ENCODE results near the gene PLEKHG5.

The PLEKHG5 gene

GRCh38 chr1:6502000-6502891 is 10.8 kb upstream of the PLEKHG5 start:
- no peak for DNase-seq (ENCODE audit: extremely low read depth, insufficient read length)
- no peaks in the 10 kb centered on the region for H3K36me3 ChIP-seq (ENCODE audit: control insufficient read depth, insufficient read depth, low read length)
- H3K27me3 ChIP-seq (replicated peaks; ENCODE audit: control insufficient read depth, insufficient read depth, low read length), result no peaks in the 10 kb centered on the region; the same call in 1 of the 2 replicates
- H3K4me3 ChIP-seq (replicated peaks; ENCODE audit: low read depth, low read length), result no peak overlapping the region
- no peak for TF ChIP-seq CTCF (IDR thresholded peaks at IDR 0.05; ENCODE audit: insufficient read depth, low read length, poor library complexity, severe bottlenecking)

- DNase-seq (ENCODE audit: extremely low read depth, insufficient read length), result no peak
- Histone ChIP-seq H3K27me3 (replicated peaks; ENCODE audit: control insufficient read depth, insufficient read depth, low read length) (no peaks in the 10 kb centered on the region; the same call in 1 of the 2 replicates), H3K4me3 (replicated peaks; ENCODE audit: low read depth, low read length) (no peak overlapping the region), H3K36me3 (ENCODE audit: control insufficient read depth, insufficient read depth, low read length) (no peaks in the 10 kb centered on the region)
- TF ChIP-seq CTCF (IDR thresholded peaks at IDR 0.05; ENCODE audit: insufficient read depth, low read length, poor library complexity, severe bottlenecking), result no peak
Observed at GRCh38 chr1:6501279-6501813, 9.9 kb upstream of the PLEKHG5 start.

GRCh38 chr1:6500544-6501278 is 9.2 kb upstream of the PLEKHG5 start:
- H3K4me3 ChIP-seq (replicated peaks; ENCODE audit: low read depth, low read length), result no peak overlapping the region
- H3K27me3 ChIP-seq (replicated peaks; ENCODE audit: control insufficient read depth, insufficient read depth, low read length), result no peaks in the 10 kb centered on the region; the same call in 1 of the 2 replicates
- no peak for TF ChIP-seq CTCF (IDR thresholded peaks at IDR 0.05; ENCODE audit: insufficient read depth, low read length, poor library complexity, severe bottlenecking)
- no peaks in the 10 kb centered on the region for H3K36me3 ChIP-seq (ENCODE audit: control insufficient read depth, insufficient read depth, low read length)
- DNase-seq (ENCODE audit: extremely low read depth, insufficient read length), result no peak

GRCh38 chr1:6499296-6499695 is 7.8 kb upstream of the PLEKHG5 start:
- DNase-seq (ENCODE audit: extremely low read depth, insufficient read length), result no peak
- no peak for TF ChIP-seq CTCF (IDR thresholded peaks at IDR 0.05; ENCODE audit: insufficient read depth, low read length, poor library complexity, severe bottlenecking)
- Histone ChIP-seq H3K4me3 (replicated peaks; ENCODE audit: low read depth, low read length) (no peak overlapping the region), H3K27me3 (replicated peaks; ENCODE audit: control insufficient read depth, insufficient read depth, low read length) (no peaks in the 10 kb centered on the region; the same call in 1 of the 2 replicates), H3K36me3 (ENCODE audit: control insufficient read depth, insufficient read depth, low read length) (no peaks in the 10 kb centered on the region)

- H3K36me3 ChIP-seq (ENCODE audit: control insufficient read depth, insufficient read depth, low read length), result no peaks in the 10 kb centered on the region
- H3K27me3 ChIP-seq (replicated peaks; ENCODE audit: control insufficient read depth, insufficient read depth, low read length), result no peaks in the 10 kb centered on the region; the same call in 1 of the 2 replicates
- no peak for TF ChIP-seq CTCF (IDR thresholded peaks at IDR 0.05; ENCODE audit: insufficient read depth, low read length, poor library complexity, severe bottlenecking)
- no peak overlapping the region for H3K4me3 ChIP-seq (replicated peaks; ENCODE audit: low read depth, low read length)
- no peak for DNase-seq (ENCODE audit: extremely low read depth, insufficient read length)
Observed at GRCh38 chr1:6498576-6499111, 7.2 kb upstream of the PLEKHG5 start.

All from GM06990 (cell line).